HG02798 (cell line): ENCODE measurements around the gene PDZD11.
A peak's percentile ranks its signal among the peaks of the same experiment; 100 is the strongest.
"Not testable (repeated sequence)": the region's sequence is repeated elsewhere in the genome, so short reads cannot be mapped to it uniquely, and the experiment has no call there.

ENCODE experiments used
- ATAC-seq: cut with Tn5 transposase; IDR thresholded peaks from one replicate; pipeline ENCODE4 v1.9.1; 2021; ENCODE audit warnings: mild to moderate bottlenecking; ENCODE audit not compliant: unreplicated experiment, poor library complexity

PDZD11 gene, protein sequence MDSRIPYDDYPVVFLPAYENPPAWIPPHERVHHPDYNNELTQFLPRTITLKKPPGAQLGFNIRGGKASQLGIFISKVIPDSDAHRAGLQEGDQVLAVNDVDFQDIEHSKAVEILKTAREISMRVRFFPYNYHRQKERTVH

GRCh38 chrX:70289793-70290770 lies at the start of gene PDZD11, which contains the start of gene KIF4A:
Gene PDZD11 (minus strand): TSS chrX:70289927. CDS start chrX:70289341, 586 bp downstream.
Gene KIF4A (plus strand): TSS chrX:70290104. CDS start chrX:70290459, 355 bp downstream.
- ATAC-seq, result peak; percentile 99

GRCh38 chrX:70338290-70338689 lies 48.6 kb upstream of the PDZD11 start:
- no peak for ATAC-seq

GRCh38 chrX:70336767-70337166 lies 47.0 kb upstream of the PDZD11 start:
- ATAC-seq, result peak; percentile 100

DNA sequence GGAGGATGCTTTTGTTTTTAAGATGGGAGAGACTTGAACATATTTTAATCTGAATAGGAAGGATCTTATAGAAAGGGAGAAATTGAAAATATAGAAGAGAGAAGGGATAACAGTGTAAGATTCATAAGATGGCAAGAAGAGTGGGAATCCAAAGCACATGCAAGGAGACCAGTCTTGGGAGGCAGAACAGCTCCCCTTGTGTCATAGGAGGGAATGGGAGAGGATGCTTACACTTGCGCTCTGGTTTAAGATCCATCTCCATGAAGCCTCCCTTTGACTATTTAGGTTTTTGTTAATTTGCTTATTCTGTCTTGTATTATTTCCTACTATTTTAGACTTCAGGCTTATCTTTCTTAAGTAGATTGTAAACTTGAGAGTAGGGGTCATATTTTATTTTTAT lies 42.9 kb upstream of the PDZD11 start:
- no peak for ATAC-seq

GRCh38 chrX:70331161-70331560 lies 41.4 kb upstream of the PDZD11 start:
- no peak for ATAC-seq

DNA sequence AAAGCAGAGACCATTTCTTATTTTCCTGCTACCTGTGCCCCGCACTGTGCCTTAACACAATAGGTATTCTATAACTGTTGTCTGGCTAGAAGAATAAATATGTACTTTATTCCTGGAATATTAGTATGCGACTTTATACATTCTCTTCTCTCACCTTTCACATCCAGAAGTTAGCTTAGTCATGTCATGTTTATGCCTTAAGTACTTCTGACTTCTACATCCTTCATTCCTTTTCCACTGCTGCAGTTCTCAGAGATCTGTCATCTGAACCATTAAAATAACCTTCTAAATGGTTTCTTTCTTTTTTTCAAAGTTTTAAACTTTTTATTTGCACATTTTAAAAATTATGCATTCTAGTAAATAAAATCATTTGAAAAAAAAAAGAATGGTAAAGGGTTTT lies 34.6 kb upstream of the PDZD11 start:
- no peak for ATAC-seq

- not testable (repeated sequence) for ATAC-seq
These were observed 33.9 kb upstream of the PDZD11 start for GRCh38 chrX:70323628-70324027.

DNA sequence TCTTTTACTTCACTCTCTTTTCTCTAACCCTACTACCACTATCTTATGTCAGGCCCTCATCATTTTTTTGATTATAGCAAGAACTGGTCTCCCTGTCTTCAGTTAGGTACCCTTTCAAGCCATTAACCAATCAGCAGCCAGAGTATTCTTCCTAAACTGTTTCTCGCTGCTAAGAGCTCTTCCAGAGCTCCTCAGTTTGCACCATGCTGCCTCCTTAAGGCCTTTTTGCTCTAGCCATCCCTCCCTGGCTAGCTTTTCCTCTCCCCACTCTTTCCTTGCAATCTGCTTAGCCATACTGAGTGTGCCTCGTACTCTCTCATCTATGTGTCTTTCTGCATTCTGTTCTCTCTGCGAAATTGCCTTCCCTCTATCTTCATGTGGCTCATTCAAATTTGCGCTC lies 33.1 kb upstream of the PDZD11 start:
- no peak for ATAC-seq

- ATAC-seq, result no peak
These were observed 23.8 kb upstream of the PDZD11 start for GRCh38 chrX:70313503-70313902.

DNA sequence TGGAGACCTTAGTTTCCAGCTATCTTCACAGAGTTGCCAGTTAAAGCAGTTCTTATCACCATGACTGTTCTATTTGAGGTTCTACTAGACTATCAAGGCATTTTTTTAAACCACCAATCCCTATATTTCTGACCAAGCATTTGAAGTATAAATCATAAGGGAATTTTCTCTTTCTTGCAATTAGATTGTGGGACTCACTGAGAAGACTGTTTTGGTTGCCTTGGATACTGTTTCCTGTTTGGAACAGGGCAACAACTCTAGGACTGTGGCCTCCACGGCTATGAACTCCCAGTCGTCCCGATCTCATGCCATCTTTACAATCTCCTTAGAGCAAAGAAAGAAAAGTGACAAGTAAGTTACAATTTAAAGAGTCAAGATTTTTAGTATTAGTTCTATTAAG lies 12.0 kb upstream of the PDZD11 start:
- no peak for ATAC-seq

DNA sequence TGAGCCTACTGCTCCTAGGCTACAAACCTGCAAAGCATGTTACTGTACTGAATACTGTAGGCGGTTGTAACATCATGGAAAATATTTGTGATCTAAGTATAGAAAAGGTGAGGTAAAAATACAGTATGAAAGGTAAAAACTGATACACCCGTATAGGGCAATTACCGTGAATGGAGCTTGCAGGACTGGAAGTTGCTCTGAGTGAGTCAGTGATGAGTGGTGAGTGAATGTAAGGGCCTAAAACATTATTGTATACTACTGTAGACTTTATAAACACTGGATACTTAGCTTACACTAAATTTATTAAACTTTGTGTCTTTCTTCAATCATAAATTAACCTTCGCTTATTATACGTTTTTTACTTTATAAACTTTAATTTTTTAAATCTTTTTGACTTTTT lies 3.9 kb upstream of the PDZD11 start:
- no peak for ATAC-seq

GRCh38 chrX:70292788-70293187 lies 3.1 kb upstream of the PDZD11 start:
- no peak for ATAC-seq

GRCh38 chrX:70289168-70289792 lies 447 bp downstream of the PDZD11 start:
- ATAC-seq, result no peak

GRCh38 chrX:70281951-70282350 lies 7.8 kb downstream of the PDZD11 start, which contains the start of gene RAB41:
Gene RAB41 (plus strand): TSS chrX:70282172. CDS start chrX:70282218, 46 bp downstream.
- no peak for ATAC-seq

DNA sequence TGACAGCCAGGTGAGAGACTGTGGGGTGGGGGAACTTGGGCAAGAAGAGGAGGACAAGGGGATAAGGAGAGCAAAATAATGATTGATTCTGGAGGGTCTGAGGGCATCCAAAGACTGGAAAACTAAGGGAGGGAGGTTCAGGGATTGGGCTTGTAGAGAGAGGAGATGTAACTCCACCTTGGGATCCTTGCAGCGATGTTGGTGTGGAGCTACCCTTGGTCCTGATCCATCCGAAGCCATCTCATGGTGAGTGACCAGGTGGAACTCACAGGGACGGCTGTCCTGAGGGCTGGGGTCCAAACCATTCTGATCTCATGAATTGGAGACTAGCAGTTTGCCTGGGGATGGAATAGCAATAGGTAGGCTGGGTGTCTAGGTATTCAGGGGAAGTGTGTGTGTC lies 9.2 kb downstream of the PDZD11 start:
- no peak for ATAC-seq

- no peak for ATAC-seq
These were observed 10.6 kb downstream of the PDZD11 start for GRCh38 chrX:70279081-70279480.

- ATAC-seq, result not testable (repeated sequence)
These were observed 15.7 kb downstream of the PDZD11 start for GRCh38 chrX:70274029-70274428.

GRCh38 chrX:70268034-70268433 lies 21.7 kb downstream of the PDZD11 start, which contains the start of gene ARR3:
Gene ARR3 (plus strand): TSS chrX:70268334. CDS start chrX:70269386, 1,052 bp downstream.
- no peak for ATAC-seq

DNA sequence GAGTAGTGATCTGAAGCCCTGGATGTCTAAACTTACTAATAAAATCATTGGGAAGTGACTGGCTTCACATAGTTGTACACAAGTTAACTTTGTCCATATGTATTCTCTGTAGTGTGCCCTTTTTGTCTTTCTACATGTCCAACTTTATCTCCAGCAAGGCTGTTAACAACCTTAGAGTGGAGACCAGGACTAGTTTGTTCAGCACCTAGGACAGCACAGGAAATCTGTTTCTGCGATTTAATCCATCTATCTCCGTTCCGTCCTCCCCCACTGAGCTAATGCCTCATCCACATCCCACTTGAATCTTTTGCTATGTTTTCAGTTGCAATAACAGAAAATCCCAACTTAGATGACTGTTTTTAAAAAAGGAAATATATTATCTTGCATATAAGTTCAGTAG lies 24.9 kb downstream of the PDZD11 start:
- no peak for ATAC-seq

- peak; percentile 64 for ATAC-seq
These were observed 26.7 kb downstream of the PDZD11 start for GRCh38 chrX:70262952-70263567.
